PC-9 (cell line): Measurements from ENCODE around the gene CST2. TPM values are rescaled to one million over a fixed set of nuclear protein-coding genes. Genes with fewer than 3 reads are reported as not detected.
A peak's percentile ranks its signal among the peaks of the same experiment; 100 is the strongest.

ENCODE experiments used
- BruUV-seq: library from RNA; stranded (reverse); fragments of 400-500 nt; replicated peaks from 2 replicates; lab custom pipeline; 2021; lab: Mats Ljungman, UMichigan
- CTCF ChIA-PET: fragments of 300-600 bp; sonication (Branson Sonifier 250); formaldehyde crosslinking; loops from one replicate; lab custom pipeline; 2022; ENCODE audit warnings: antibody characterized with exemption; lab: Charles Lee
- POLR2A ChIA-PET: fragments of 300-600 bp; sonication (Branson Sonifier 250); formaldehyde crosslinking; loops from one replicate; lab custom pipeline; 2022; ENCODE audit warnings: antibody characterized with exemption; ENCODE audit not compliant: unreplicated experiment; lab: Charles Lee
- DNase-seq, 2 experiments: peaks; one replicate each; pipeline versions ENCODE4 v3.0.0 to v3.0.0-alpha.2; 2015 to 2022; ENCODE audit warnings: mixed read lengths in 1 of 2
- H2AFZ ChIP-seq: fragments of 200-600 bp; sonication (generic); 2 replicates; pipeline ENCODE4 v1.8.1; 2017; ENCODE audit warnings: antibody characterized with exemption
- H3F3A ChIP-seq: fragments of 200-600 bp; sonication (generic); 2 replicates; pipeline ENCODE4 v1.8.1; 2017; ENCODE audit warnings: antibody characterized with exemption, mild to moderate bottlenecking, low read depth; ENCODE audit not compliant: insufficient read depth
- H3K27ac ChIP-seq: fragments of 200-600 bp; sonication (generic); 2 replicates; pipeline ENCODE4 v1.6.1; 2016; ENCODE audit warnings: mixed run types
- H3K27me3 ChIP-seq: fragments of 200-600 bp; sonication (generic); 2 replicates; pipeline ENCODE4 v1.6.1; 2016; ENCODE audit warnings: low read depth, mixed run types; ENCODE audit not compliant: insufficient read depth
- H3K36me3 ChIP-seq: fragments of 200-600 bp; sonication (generic); 2 replicates; pipeline ENCODE4 v1.6.1; 2016; ENCODE audit warnings: low read depth, mixed run types
- H3K4me1 ChIP-seq: fragments of 200-600 bp; sonication (generic); replicated peaks from 2 replicates; pipeline ENCODE4 v1.6.1; 2016; ENCODE audit warnings: mixed run types; ENCODE audit not compliant: insufficient read depth
- H3K4me2 ChIP-seq: fragments of 200-600 bp; sonication (generic); 2 replicates; pipeline ENCODE4 v1.6.1; 2017; ENCODE audit warnings: mixed run types
- H3K4me3 ChIP-seq: fragments of 200-600 bp; sonication (generic); 2 replicates; pipeline ENCODE4 v1.6.1; 2016; ENCODE audit warnings: mixed run types
- H3K79me2 ChIP-seq: fragments of 200-600 bp; sonication (generic); 2 replicates; pipeline ENCODE4 v1.6.1; 2017; ENCODE audit warnings: low read depth, mixed run types
- H3K9me2 ChIP-seq: fragments of 200-600 bp; sonication (generic); 2 replicates; pipeline ENCODE4 v1.8.1; 2017; ENCODE audit warnings: mild to moderate bottlenecking; ENCODE audit not compliant: insufficient read depth
- H3K9me3 ChIP-seq: fragments of 200-600 bp; sonication (generic); 2 replicates; pipeline ENCODE4 v1.8.1; 2016; ENCODE audit warnings: low read depth; ENCODE audit not compliant: insufficient read depth
- H4K20me1 ChIP-seq: fragments of 200-600 bp; sonication (generic); 2 replicates; pipeline ENCODE4 v1.8.1; 2017; ENCODE audit not compliant: insufficient read depth
- CTCF ChIP-seq: fragments of 200-600 bp; sonication (generic); conservative IDR thresholded peaks from 2 replicates; pipeline ENCODE4 v1.6.1; 2017; ENCODE audit warnings: mixed run types, antibody characterized with exemption, mild to moderate bottlenecking, moderate library complexity
- EZH2 ChIP-seq: fragments of 200-600 bp; sonication (generic); IDR thresholded peaks from 2 replicates; pipeline ENCODE4 v1.8.0; 2017; ENCODE audit warnings: antibody characterized with exemption, low read depth
- intact Hi-C: fragments of 100-400 bp; cut with micrococcal nuclease; formaldehyde crosslinking; loops from one replicate; pipeline ENCODE4 v1.10.0; 2022; ENCODE audit not compliant: unreplicated experiment
- total RNA-seq: library from RNA; stranded (reverse); gene quantifications from 2 replicates; pipeline ENCODE4 v1.2.3, GENCODE V29; 2021

The CST2 gene
- total RNA-seq, 1 experiment from 2014 or later, result not detected

GRCh38 chr20:23857962-23858595 is 31.6 kb upstream of the CST2 start:
- H3K36me3 ChIP-seq, result no peaks in the 10 kb centered on the region
- DNase-seq, result no peak
- POLR2A ChIA-PET, result no interaction called here
- no peak overlapping the region for H3K4me2 ChIP-seq
- no peaks in the 10 kb centered on the region for H3K27me3 ChIP-seq
- no TSS peak for BruUV-seq
- no peak overlapping the region for H2AFZ ChIP-seq
- H3K9me2 ChIP-seq, result no peaks in the 10 kb centered on the region
- no peaks in the 10 kb centered on the region for H3K9me3 ChIP-seq
- TF ChIP-seq EZH2, result no peak
- TF ChIP-seq CTCF, result no peak
- H4K20me1 ChIP-seq, result no peaks in the 10 kb centered on the region
- CTCF ChIA-PET, result no interaction called here
- peaks cover 6% of the 10 kb centered on the region for H3K4me1 ChIP-seq
- H3F3A ChIP-seq, result no peaks in the 10 kb centered on the region
- H3K27ac ChIP-seq, result no peak overlapping the region
- intact Hi-C loops, result no loop called here
- no peak overlapping the region for H3K4me3 ChIP-seq
- no peaks in the 10 kb centered on the region for H3K79me2 ChIP-seq

- H3K9me2 ChIP-seq, result no peaks in the 10 kb centered on the region
- peak; percentile 38 to 68 for DNase-seq
- H3K79me2 ChIP-seq, result no peaks in the 10 kb centered on the region
- TF ChIP-seq EZH2 (no peak), CTCF (peak; percentile 48)
- H3K4me3 ChIP-seq, result no peak overlapping the region
- H3K4me1 ChIP-seq, result peaks cover 6% of the 10 kb centered on the region
- H4K20me1 ChIP-seq, result no peaks in the 10 kb centered on the region
- H3K4me2 ChIP-seq, result no peak overlapping the region
- H3K27me3 ChIP-seq, result no peaks in the 10 kb centered on the region
- no peak overlapping the region for H3K27ac ChIP-seq
- no peaks in the 10 kb centered on the region for H3K9me3 ChIP-seq
- H3F3A ChIP-seq, result no peaks in the 10 kb centered on the region
- POLR2A ChIA-PET, result no interaction called here
- no peaks in the 10 kb centered on the region for H3K36me3 ChIP-seq
- intact Hi-C loops, result no loop called here
- BruUV-seq, result no TSS peak
- H2AFZ ChIP-seq, result no peak overlapping the region
- CTCF ChIA-PET, result no interaction called here
Observed at GRCh38 chr20:23856736-23857135, 30.2 kb upstream of the CST2 start.

GRCh38 chr20:23856226-23856625 is 29.7 kb upstream of the CST2 start:
- ChIA-PET POLR2A (no interaction called here), CTCF (no interaction called here)
- H2AFZ ChIP-seq, result no peak overlapping the region
- no peak overlapping the region for H3K4me3 ChIP-seq
- no peak overlapping the region for H3K27ac ChIP-seq
- BruUV-seq, result no TSS peak
- TF ChIP-seq EZH2, result no peak
- no peaks in the 10 kb centered on the region for H3K9me3 ChIP-seq
- H3K27me3 ChIP-seq, result no peaks in the 10 kb centered on the region
- H3F3A ChIP-seq, result no peaks in the 10 kb centered on the region
- no peak for DNase-seq
- H3K4me2 ChIP-seq, result no peak overlapping the region
- no peaks in the 10 kb centered on the region for H4K20me1 ChIP-seq
- no peaks in the 10 kb centered on the region for H3K36me3 ChIP-seq
- no peaks in the 10 kb centered on the region for H3K79me2 ChIP-seq
- intact Hi-C loops, result no loop called here
- H3K4me1 ChIP-seq, result peaks cover 6% of the 10 kb centered on the region
- no peaks in the 10 kb centered on the region for H3K9me2 ChIP-seq

GRCh38 chr20:23841693-23842092 is 15.2 kb upstream of the CST2 start:
- TF ChIP-seq EZH2 (no peak), CTCF (no peak)

More at GRCh38 chr20:23841693-23842092, 15.2 kb upstream of the CST2 start:
- H3K9me3 ChIP-seq, result no peaks in the 10 kb centered on the region
- no peaks in the 10 kb centered on the region for H3K4me1 ChIP-seq
- POLR2A ChIA-PET, result no interaction called here
- intact Hi-C loops, result no loop called here
- H3K27ac ChIP-seq, result no peak overlapping the region
- no peaks in the 10 kb centered on the region for H3K36me3 ChIP-seq
- H3K9me2 ChIP-seq, result no peaks in the 10 kb centered on the region
- no peak overlapping the region for H3K4me3 ChIP-seq
- no peak for DNase-seq
- H3K27me3 ChIP-seq, result no peaks in the 10 kb centered on the region
- no peaks in the 10 kb centered on the region for H4K20me1 ChIP-seq
- no peaks in the 10 kb centered on the region for H3K79me2 ChIP-seq
- CTCF ChIA-PET, result no interaction called here
- no peak overlapping the region for H2AFZ ChIP-seq
- no peaks in the 10 kb centered on the region for H3F3A ChIP-seq
- BruUV-seq, result no TSS peak
- no peak overlapping the region for H3K4me2 ChIP-seq
